Measurements from ENCODE around the gene FOXJ2.
"Not testable (repeated sequence)": the region's sequence is repeated elsewhere in the genome, so short reads cannot be mapped to it uniquely, and the experiment has no call there.

The FOXJ2 gene

GRCh38 chr12:8081251-8081920 lies 48.9 kb downstream of the FOXJ2 start:
- H3K9me3 ChIP-seq, result no peaks in the 10 kb centered on the region
- no peaks in the 10 kb centered on the region for H3K36me3 ChIP-seq
- H3K4me3 ChIP-seq (ENCODE audit: low read depth in 1 of 2, low read length in 1 of 2), result peak overlapping the region; percentile 84 to 94
- TF ChIP-seq, protein P1, sequence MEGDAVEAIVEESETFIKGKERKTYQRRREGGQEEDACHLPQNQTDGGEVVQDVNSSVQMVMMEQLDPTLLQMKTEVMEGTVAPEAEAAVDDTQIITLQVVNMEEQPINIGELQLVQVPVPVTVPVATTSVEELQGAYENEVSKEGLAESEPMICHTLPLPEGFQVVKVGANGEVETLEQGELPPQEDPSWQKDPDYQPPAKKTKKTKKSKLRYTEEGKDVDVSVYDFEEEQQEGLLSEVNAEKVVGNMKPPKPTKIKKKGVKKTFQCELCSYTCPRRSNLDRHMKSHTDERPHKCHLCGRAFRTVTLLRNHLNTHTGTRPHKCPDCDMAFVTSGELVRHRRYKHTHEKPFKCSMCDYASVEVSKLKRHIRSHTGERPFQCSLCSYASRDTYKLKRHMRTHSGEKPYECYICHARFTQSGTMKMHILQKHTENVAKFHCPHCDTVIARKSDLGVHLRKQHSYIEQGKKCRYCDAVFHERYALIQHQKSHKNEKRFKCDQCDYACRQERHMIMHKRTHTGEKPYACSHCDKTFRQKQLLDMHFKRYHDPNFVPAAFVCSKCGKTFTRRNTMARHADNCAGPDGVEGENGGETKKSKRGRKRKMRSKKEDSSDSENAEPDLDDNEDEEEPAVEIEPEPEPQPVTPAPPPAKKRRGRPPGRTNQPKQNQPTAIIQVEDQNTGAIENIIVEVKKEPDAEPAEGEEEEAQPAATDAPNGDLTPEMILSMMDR (IDR thresholded peaks at IDR 0.05), result no peak
- peak overlapping the region; percentile 97 for H3K27ac ChIP-seq
- H3K4me1 ChIP-seq (ENCODE audit: control insufficient read depth in 1 of 2, insufficient read depth in 1 of 2, low read depth in 1 of 2, low read length in 1 of 2), result peaks cover 65 to 68% of the 10 kb centered on the region in 2 experiments
- H3K27me3 ChIP-seq, result no peaks in the 10 kb centered on the region

- no peaks in the 10 kb centered on the region for H3K27me3 ChIP-seq
- peak overlapping the region; percentile 97 for H3K27ac ChIP-seq
- H3K4me3 ChIP-seq (ENCODE audit: low read depth in 1 of 2, low read length in 1 of 2), result peak overlapping the region; percentile 84 to 94
- TF ChIP-seq, protein P1 (IDR thresholded peaks at IDR 0.05), result no peak
- peaks cover 55 to 59% of the 10 kb centered on the region in 2 experiments for H3K4me1 ChIP-seq (ENCODE audit: control insufficient read depth in 1 of 2, insufficient read depth in 1 of 2, low read depth in 1 of 2, low read length in 1 of 2)
- H3K36me3 ChIP-seq, result no peaks in the 10 kb centered on the region
- H3K9me3 ChIP-seq, result no peaks in the 10 kb centered on the region
Observed at GRCh38 chr12:8082808-8083100, 50.2 kb downstream of the FOXJ2 start.

GRCh38 chr12:8084351-8084750 lies 51.8 kb downstream of the FOXJ2 start:
- H3K36me3 ChIP-seq; H3K27me3 ChIP-seq; H3K27ac ChIP-seq; H3K9me3 ChIP-seq; H3K4me3 ChIP-seq (ENCODE audit: low read depth in 1 of 2, low read length in 1 of 2): not testable (repeated sequence)
- peaks cover 62% of the 10 kb centered on the region in 2 experiments for H3K4me1 ChIP-seq (ENCODE audit: control insufficient read depth in 1 of 2, insufficient read depth in 1 of 2, low read depth in 1 of 2, low read length in 1 of 2)

GRCh38 chr12:8087666-8088065 lies 55.1 kb downstream of the FOXJ2 start:
- no peaks in the 10 kb centered on the region for H3K27me3 ChIP-seq
- TF ChIP-seq, protein P1 (IDR thresholded peaks at IDR 0.05), result no peak
- peak overlapping the region; percentile 79 for H3K27ac ChIP-seq
- no peak overlapping the region for H3K4me3 ChIP-seq (ENCODE audit: low read depth in 1 of 2, low read length in 1 of 2)
- H3K36me3 ChIP-seq, result peaks cover 30% of the 10 kb centered on the region
- H3K9me3 ChIP-seq, result no peaks in the 10 kb centered on the region
- peaks cover 35 to 46% of the 10 kb centered on the region in 2 experiments for H3K4me1 ChIP-seq (ENCODE audit: control insufficient read depth in 1 of 2, insufficient read depth in 1 of 2, low read depth in 1 of 2, low read length in 1 of 2)

DNA sequence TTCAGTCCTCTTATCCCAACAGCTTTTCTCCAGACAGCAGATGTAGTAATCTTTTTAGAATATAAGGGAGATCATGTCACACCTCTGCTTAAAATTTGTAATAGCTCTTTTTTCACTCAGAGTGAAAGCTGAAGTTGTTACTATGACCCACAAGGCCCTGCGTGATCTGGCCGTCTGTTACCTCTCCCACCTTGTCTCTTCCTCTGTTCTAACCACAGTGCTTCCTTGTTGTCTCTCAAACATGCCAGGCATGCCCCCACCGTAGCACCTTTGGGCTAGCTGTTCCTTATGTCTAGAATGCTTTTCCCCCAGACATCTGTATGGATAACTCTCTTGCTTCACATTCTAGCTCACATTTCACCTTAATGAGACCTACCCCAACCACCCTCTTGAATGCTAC lies 56.1 kb downstream of the FOXJ2 start:
- H3K4me1 ChIP-seq (ENCODE audit: control insufficient read depth in 1 of 2, insufficient read depth in 1 of 2, low read depth in 1 of 2, low read length in 1 of 2), result peaks cover 26 to 38% of the 10 kb centered on the region in 2 experiments
- H3K9me3 ChIP-seq, result no peaks in the 10 kb centered on the region
- TF ChIP-seq, protein P1 (IDR thresholded peaks at IDR 0.05), result no peak
- H3K36me3 ChIP-seq, result peaks cover 40% of the 10 kb centered on the region
- peak overlapping the region; percentile 79 for H3K27ac ChIP-seq
- H3K4me3 ChIP-seq (ENCODE audit: low read depth in 1 of 2, low read length in 1 of 2), result peak overlapping the region in 1 of 2 experiments; percentile 15
- H3K27me3 ChIP-seq, result no peaks in the 10 kb centered on the region

- peaks cover 19 to 32% of the 10 kb centered on the region in 2 experiments for H3K4me1 ChIP-seq (ENCODE audit: control insufficient read depth in 1 of 2, insufficient read depth in 1 of 2, low read depth in 1 of 2, low read length in 1 of 2)
- H3K27me3 ChIP-seq; H3K4me3 ChIP-seq (ENCODE audit: low read depth in 1 of 2, low read length in 1 of 2); H3K9me3 ChIP-seq: not testable (repeated sequence)
- peaks cover 47% of the 10 kb centered on the region for H3K36me3 ChIP-seq
- peak overlapping the region; percentile 79 for H3K27ac ChIP-seq
Observed at GRCh38 chr12:8089277-8089676, 56.8 kb downstream of the FOXJ2 start.
